Measurements from ENCODE around the gene RAB31.
"Not testable (repeated sequence)": the region's sequence is repeated elsewhere in the genome, so short reads cannot be mapped to it uniquely, and the experiment has no call there.

The RAB31 gene

DNA sequence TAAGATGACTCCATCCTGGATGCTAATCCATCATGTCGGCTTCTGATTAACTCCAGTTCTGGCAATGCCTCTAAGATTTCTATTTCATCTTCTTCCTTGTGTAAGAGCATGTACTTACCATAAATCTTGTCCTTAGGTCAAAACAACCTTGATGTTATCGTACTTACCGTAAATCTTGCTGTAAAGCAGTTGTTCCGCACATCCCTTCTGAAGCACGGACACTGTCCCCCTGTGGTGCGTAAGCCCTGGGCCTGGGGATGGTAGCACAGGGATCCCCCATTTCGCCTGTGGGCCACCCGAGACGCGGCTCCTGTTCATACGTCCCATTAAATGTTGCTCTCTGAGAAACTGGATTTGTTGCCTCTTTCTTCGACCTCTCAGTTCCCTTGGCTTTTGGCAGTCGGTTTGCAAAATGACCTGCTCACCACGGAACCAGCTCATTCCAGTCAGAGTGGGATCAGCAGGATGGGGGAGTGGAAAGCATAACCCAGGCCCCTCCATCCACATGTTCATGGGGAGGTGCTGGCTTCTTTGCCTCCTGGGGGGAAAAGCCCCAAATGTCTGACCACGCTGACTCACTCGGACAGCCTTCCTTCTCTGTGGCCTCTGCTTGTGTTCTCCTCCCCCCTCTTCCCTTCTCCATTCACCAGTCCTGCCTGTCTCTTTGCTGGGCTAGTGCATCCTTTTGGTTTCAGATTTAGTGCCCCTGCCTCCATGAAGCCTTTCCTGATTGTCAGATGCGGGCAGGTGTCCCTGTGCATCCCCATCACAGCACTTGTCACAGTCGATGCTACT, 49.9 kb downstream of the RAB31 start:
- DNase-seq (ENCODE audit: low read depth in 1 of 2, low spot score in 1 of 2): no peak

DNA sequence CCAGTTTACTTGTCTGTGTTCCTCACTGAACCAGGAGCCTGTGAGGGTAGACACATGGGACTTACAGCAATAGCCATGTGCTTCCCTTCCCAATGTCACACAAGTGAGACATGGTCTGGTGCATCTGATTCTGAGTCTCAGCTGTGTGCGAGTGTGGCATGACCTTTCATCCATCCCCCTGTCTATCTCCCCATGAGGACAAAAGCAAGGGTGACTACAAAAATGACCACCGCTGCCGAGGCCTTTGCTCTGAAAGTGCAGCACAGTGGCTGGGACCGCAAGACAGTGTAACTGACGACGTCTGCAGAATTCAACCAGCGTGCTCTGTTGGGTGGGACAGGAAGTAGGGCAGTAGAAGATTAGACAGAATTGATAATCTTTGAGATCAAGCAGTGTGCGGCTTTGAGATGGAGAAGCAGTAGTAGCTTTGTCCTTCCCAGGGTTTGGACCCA, 50.5 kb downstream of the RAB31 start:
- DNase-seq (ENCODE audit: low read depth in 1 of 2, low spot score in 1 of 2): no peak

- DNase-seq (ENCODE audit: low read depth in 1 of 2, low spot score in 1 of 2): no peak
These were observed 52.5 kb downstream of the RAB31 start for GRCh38 chr18:9760641-9761040.

GRCh38 chr18:9762526-9762925, 54.4 kb downstream of the RAB31 start:
- no peak for DNase-seq (ENCODE audit: low read depth in 1 of 2, low spot score in 1 of 2)

DNA sequence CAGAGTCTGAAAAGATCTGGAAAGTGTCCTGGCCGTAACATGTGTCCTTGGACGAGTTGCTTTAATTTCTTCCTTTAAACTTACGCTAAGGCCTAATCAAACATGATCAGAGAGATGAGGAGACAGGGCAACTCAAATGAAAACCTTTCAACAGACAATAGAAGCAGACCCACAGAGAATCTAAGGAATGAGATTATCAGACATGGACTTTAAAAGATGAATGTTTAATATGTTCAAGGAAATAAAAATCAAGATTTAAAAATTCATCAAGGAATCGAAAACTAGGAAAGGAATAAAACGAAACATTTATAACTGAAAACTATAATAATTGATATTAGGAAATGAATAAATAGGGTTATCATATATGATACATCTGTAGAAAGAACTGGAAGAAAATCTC, 55.1 kb downstream of the RAB31 start:
- no peak for DNase-seq (ENCODE audit: low read depth in 1 of 2, low spot score in 1 of 2)

GRCh38 chr18:9764011-9764481, 55.9 kb downstream of the RAB31 start:
- no peak for DNase-seq (ENCODE audit: low read depth in 1 of 2, low spot score in 1 of 2)

- no peak for DNase-seq (ENCODE audit: low read depth in 1 of 2, low spot score in 1 of 2)
These were observed 57.4 kb downstream of the RAB31 start for GRCh38 chr18:9765501-9765900.

DNA sequence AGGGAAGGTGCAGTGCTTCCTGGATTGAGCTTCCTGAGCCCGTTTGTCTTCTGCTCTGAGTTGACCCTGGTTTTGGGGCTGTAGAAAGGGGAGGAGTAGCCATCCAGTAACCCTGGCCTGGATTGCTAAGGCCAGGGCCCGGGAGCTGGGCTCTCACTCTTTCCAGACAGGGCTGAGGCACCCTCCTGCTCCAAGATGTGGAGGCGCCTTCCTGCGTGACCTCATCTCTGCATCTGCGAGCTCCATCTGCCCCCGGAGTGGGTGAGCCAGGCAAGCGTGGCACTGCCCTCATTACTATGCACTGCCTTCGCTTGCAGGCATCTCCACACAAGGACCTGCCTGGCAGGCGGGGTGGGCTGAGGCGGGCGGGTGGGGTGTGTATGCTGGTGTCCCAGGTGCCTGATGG, 58.0 kb downstream of the RAB31 start:
- no peak for DNase-seq (ENCODE audit: low read depth in 1 of 2, low spot score in 1 of 2)

GRCh38 chr18:9766740-9767139, 58.6 kb downstream of the RAB31 start:
- DNase-seq (ENCODE audit: low read depth in 1 of 2, low spot score in 1 of 2): no peak

DNA sequence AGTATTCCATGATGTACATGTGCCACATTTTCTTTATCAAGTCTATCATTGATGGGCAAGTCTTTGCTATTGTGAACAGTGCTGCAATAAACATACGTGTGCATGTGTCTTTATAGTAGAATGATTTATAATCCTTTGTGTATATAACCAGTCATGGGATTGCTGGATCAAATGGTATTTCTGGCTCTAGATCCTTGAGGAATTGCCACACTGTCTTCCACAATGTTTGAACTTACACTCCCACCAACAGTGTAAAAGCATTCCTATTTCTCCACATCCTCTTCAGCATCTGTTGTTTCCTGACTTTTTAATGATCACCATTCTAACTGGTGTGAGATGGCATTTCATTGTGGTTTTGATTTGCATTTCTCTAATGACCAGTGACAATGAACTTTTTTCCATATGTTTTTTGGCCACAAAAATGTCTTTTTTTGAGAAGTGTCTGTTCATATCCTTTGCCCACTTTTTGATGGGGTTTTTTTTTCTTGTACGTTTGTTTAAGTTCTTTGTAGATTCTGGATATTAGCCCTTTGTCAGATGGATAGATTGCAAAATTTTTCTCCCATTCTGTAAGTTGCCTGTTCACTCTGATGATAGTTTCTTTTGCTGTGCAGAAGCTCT, 60.1 kb downstream of the RAB31 start:
- not testable (repeated sequence) for DNase-seq (ENCODE audit: low read depth in 1 of 2, low spot score in 1 of 2)

DNA sequence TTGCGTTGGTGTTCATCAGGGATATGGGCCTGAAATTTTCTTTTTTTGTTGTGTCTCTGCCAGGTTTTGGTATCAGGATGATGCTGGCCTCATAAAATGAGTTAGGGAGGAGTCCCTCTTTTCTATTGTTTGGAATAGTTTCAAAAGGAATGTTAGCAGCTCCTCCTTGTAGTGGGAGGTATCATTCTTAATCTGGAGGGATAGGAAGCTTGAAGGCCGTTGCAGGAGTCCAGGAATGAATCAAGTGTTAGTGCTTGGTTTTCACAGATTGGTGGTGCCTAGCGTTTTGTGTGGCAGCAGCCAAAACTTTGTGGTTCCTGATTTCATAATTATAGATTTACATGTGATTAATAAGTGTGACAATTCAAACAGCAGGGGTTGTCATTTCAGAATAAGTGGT, 62.0 kb downstream of the RAB31 start:
- not testable (repeated sequence) for DNase-seq (ENCODE audit: low read depth in 1 of 2, low spot score in 1 of 2)

DNA sequence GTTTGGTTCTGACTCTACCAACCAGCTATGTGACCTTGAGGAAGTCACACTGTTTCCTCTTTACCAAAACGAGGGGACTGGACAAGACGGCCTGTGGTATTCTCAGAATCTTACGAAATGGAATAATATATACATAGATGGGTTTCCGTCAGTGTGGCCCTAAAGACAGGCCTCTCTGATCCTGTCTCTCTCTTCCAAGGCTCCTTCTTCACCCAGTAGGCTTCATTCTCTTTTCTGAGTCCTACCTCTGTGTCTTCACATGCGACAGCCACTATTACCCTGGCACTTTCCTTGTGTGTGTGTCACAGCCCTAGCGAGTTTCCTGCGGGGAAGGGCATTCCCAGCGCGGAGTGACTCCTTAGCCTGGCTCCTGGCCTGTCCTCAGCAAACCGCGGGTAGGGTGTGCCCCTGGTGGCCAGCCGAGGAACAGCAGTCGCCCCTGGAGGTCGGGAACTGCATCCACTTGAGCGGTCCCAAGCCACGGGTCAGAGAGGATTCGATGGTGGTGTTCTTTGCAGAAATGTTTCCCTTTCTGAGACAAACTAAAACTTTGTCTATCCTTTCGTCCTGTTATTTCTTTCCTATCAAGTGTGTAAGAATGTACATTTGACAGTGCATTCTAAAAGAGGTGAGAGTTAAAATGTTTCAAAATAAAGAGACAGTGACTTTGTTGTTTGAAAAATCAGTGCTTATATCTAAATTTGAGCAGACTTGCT, 63.3 kb downstream of the RAB31 start:
- DNase-seq (ENCODE audit: low read depth in 1 of 2, low spot score in 1 of 2): peak in 1 of 2 donors; percentile 32

GRCh38 chr18:9771977-9772660, 64.0 kb downstream of the RAB31 start:
- DNase-seq (ENCODE audit: low read depth in 1 of 2, low spot score in 1 of 2): no peak

GRCh38 chr18:9772847-9773677, 65.0 kb downstream of the RAB31 start:
- DNase-seq (ENCODE audit: low read depth in 1 of 2, low spot score in 1 of 2): no peak

GRCh38 chr18:9774150-9774549, 66.0 kb downstream of the RAB31 start:
- DNase-seq (ENCODE audit: low read depth in 1 of 2, low spot score in 1 of 2): no peak

GRCh38 chr18:9775178-9775577, 67.1 kb downstream of the RAB31 start:
- no peak for DNase-seq (ENCODE audit: low read depth in 1 of 2, low spot score in 1 of 2)

GRCh38 chr18:9779630-9780029, 71.5 kb downstream of the RAB31 start:
- DNase-seq (ENCODE audit: low read depth in 1 of 2, low spot score in 1 of 2): no peak

DNA sequence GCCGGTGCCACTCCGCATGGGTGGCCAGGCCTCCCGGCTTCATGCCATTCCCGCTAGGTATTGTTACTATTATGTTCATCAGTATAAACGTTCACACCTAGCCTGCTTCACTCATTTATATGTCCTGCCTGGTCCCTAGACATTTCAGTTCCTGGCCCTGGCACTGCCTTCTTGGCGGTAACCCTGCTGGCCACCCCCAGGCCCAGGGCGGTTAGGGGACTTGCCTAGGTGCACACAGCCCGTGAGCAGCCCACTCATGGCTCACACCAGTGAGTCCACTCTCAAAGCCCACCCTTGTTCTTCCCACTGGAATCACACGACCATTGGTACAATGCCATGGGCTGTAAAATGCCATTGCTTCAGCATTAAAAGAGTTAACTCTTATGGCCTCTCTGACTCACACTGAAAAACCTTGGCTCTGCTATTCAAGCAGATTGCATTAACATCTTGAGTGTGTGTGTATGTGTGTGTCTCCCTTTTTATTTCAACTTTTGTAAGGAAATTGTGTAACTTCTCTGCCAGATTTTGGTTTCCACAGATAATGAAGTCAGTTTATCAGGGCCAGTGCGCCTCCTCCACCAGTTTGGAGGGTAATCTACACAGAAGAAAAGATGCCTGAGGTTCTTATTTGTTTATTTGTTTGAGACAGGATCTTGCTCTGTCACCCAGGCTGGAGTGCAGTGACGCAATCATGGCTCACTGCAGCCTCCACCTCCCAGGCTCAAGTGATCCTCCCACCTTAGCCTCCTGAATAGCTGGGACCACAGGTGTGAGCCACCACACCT, 74.2 kb downstream of the RAB31 start:
- no peak for DNase-seq (ENCODE audit: low read depth in 1 of 2, low spot score in 1 of 2)

GRCh38 chr18:9786631-9787030, 78.5 kb downstream of the RAB31 start:
- no peak for DNase-seq (ENCODE audit: low read depth in 1 of 2, low spot score in 1 of 2)

- DNase-seq (ENCODE audit: low read depth in 1 of 2, low spot score in 1 of 2): no peak
These were observed 78.9 kb downstream of the RAB31 start for GRCh38 chr18:9787036-9787435.

All from stimulated activated CD4-positive, alpha-beta T cell treated with anti-CD3 and anti-CD28 coated beads, Interleukin-15, amount 100 ng/mL, for 1 hour (primary cell).